Fibroblast of skin of abdomen (primary cell): Measurements from ENCODE around the gene FUT8. TPM values are rescaled to one million over a fixed set of nuclear protein-coding genes. Genes with fewer than 3 reads are reported as not detected.

Source experiments
- DNase-seq: peaks from one replicate; pipeline ENCODE4 v3.0.0-alpha.2; 2013
- polyA plus RNA-seq, 2 experiments: library from polyadenylated mRNA; unstranded; fragments of 120-200 nt; gene quantifications; one replicate each; pipeline ENCODE4 v1.2.1, GENCODE V29; 2013; ENCODE audit not compliant: insufficient read length in 2 of 2

FUT8 gene
- 41.1 TPM for polyA plus RNA-seq (2013, experiment 1 of 2; ENCODE audit: insufficient read length)
- polyA plus RNA-seq (2013, experiment 2 of 2; ENCODE audit: insufficient read length) = 38.9 TPM

- DNase-seq = peak; percentile 95
Measured at GRCh38 chr14:65412032-65412846, at the start of gene FUT8. Gene FUT8, plus strand, starts transcription at chr14:65412730. Its CDS starts 148,834 bp downstream, at chr14:65561564.

- DNase-seq = no peak
Measured at GRCh38 chr14:65366802-65367565, 45.5 kb upstream of the FUT8 start.

GRCh38 chr14:65369560-65369959 lies 43.0 kb upstream of the FUT8 start:
- DNase-seq = no peak

- DNase-seq = no peak
Measured at GRCh38 chr14:65370801-65371248, 41.7 kb upstream of the FUT8 start.

- no peak for DNase-seq
Measured at GRCh38 chr14:65371784-65372183, 40.7 kb upstream of the FUT8 start.

- no peak for DNase-seq
Measured at GRCh38 chr14:65373016-65373670, 39.4 kb upstream of the FUT8 start.

GRCh38 chr14:65373671-65374039 lies 38.9 kb upstream of the FUT8 start:
- DNase-seq = peak; percentile 6

- peak; percentile 46 for DNase-seq
Measured at GRCh38 chr14:65377576-65377975, 35.0 kb upstream of the FUT8 start.

- no peak for DNase-seq
Measured at GRCh38 chr14:65382586-65382985, 29.9 kb upstream of the FUT8 start.

GRCh38 chr14:65387171-65387570 lies 25.4 kb upstream of the FUT8 start:
- DNase-seq = no peak

- DNase-seq = no peak
Measured at GRCh38 chr14:65387628-65388027, 24.9 kb upstream of the FUT8 start.

- no peak for DNase-seq
Measured at GRCh38 chr14:65392296-65392695, 20.2 kb upstream of the FUT8 start.

GRCh38 chr14:65396082-65396910 lies 16.2 kb upstream of the FUT8 start:
- no peak for DNase-seq

- DNase-seq = peak; percentile 64
Measured at GRCh38 chr14:65403231-65403630, 9.3 kb upstream of the FUT8 start.

GRCh38 chr14:65408113-65408512 lies 4.4 kb upstream of the FUT8 start:
- no peak for DNase-seq

- no peak for DNase-seq
Measured at GRCh38 chr14:65410640-65411039, 1.9 kb upstream of the FUT8 start.

- peak; percentile 94 for DNase-seq
Measured at GRCh38 chr14:65411656-65412031, 886 bp upstream of the FUT8 start.

- DNase-seq = peak; percentile 14
Measured at GRCh38 chr14:65412856-65413738, 567 bp downstream of the FUT8 start.

GRCh38 chr14:65413739-65414045 lies 1.2 kb downstream of the FUT8 start:
- no peak for DNase-seq

- peak; percentile 40 for DNase-seq
Measured at GRCh38 chr14:65414961-65415589, 2.5 kb downstream of the FUT8 start.

- no peak for DNase-seq
Measured at GRCh38 chr14:65415613-65416012, 3.1 kb downstream of the FUT8 start.
